Measurements from ENCODE around the gene SMARCA2. TPM values are rescaled to one million over a fixed set of nuclear protein-coding genes. Genes with fewer than 3 reads are reported as not detected.

The SMARCA2 gene
- total RNA-seq, 1 donor from 2014 or later = 147 TPM

DNA sequence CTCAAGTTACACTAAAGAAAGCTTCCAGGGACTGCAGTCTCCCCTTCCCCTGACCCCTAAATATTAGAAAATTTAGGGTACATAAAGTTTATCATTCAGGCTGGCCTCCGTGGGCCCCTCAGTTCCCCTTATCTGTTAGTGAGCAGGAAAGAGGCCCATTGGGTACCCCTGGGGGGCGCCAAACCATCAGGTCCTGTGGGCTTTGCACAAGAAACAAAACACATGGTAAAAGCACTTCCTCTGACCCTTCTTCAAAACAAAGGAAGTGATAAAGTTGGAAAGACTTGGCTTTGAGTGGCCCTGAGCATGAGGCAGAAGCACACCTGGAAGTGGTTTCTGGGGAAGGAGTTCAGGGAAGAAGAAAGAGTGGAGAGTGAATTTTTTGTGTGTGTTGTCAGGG lies 213.0 kb downstream of the SMARCA2 start:
- Histone ChIP-seq H3K4me3 (no peak overlapping the region), H3K4me1 (peaks cover 7% of the 10 kb centered on the region), H3K27ac (no peak overlapping the region), H3K27me3 (ENCODE audit: low read depth) (no peaks in the 10 kb centered on the region), H3K36me3 (no peaks in the 10 kb centered on the region), H3K9me3 (no peaks in the 10 kb centered on the region)
- intact Hi-C loops (cut with DNase I) = no loop called here
- ATAC-seq (peak; percentile 58 to 61), DNase-seq (peak; percentile 55)
- TF ChIP-seq, protein P1, sequence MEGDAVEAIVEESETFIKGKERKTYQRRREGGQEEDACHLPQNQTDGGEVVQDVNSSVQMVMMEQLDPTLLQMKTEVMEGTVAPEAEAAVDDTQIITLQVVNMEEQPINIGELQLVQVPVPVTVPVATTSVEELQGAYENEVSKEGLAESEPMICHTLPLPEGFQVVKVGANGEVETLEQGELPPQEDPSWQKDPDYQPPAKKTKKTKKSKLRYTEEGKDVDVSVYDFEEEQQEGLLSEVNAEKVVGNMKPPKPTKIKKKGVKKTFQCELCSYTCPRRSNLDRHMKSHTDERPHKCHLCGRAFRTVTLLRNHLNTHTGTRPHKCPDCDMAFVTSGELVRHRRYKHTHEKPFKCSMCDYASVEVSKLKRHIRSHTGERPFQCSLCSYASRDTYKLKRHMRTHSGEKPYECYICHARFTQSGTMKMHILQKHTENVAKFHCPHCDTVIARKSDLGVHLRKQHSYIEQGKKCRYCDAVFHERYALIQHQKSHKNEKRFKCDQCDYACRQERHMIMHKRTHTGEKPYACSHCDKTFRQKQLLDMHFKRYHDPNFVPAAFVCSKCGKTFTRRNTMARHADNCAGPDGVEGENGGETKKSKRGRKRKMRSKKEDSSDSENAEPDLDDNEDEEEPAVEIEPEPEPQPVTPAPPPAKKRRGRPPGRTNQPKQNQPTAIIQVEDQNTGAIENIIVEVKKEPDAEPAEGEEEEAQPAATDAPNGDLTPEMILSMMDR (IDR thresholded peaks at IDR 0.05) = peak; percentile 39

DNA sequence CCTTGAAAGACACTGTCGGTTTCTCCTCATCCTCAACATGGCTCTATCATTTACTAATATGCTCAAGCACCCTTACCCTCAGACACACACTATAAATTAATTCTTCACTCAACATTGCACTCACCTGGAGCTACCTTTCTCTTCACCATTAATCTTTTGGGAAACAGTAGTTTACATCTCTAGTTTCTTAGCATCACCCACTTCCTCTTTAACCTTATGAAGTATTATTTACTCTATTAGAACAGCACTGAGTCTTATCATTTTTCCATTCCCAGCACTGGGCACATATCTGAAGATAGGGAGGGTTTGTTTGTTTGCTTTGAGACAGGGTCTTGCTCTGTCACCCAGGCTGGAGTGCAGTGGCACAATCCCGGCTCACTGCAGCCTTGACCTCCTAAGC lies 213.5 kb downstream of the SMARCA2 start:
- DNase-seq = no peak
- Histone ChIP-seq H3K27me3 (ENCODE audit: low read depth) (no peaks in the 10 kb centered on the region), H3K4me1 (peaks cover 7% of the 10 kb centered on the region), H3K4me3 (no peak overlapping the region), H3K36me3 (no peaks in the 10 kb centered on the region), H3K27ac (no peak overlapping the region), H3K9me3 (no peaks in the 10 kb centered on the region)
- intact Hi-C loops (cut with DNase I) = no loop called here
- TF ChIP-seq, protein P1 (IDR thresholded peaks at IDR 0.05) = no peak
- peak in 1 of 2 donors; percentile 20 for ATAC-seq

DNA sequence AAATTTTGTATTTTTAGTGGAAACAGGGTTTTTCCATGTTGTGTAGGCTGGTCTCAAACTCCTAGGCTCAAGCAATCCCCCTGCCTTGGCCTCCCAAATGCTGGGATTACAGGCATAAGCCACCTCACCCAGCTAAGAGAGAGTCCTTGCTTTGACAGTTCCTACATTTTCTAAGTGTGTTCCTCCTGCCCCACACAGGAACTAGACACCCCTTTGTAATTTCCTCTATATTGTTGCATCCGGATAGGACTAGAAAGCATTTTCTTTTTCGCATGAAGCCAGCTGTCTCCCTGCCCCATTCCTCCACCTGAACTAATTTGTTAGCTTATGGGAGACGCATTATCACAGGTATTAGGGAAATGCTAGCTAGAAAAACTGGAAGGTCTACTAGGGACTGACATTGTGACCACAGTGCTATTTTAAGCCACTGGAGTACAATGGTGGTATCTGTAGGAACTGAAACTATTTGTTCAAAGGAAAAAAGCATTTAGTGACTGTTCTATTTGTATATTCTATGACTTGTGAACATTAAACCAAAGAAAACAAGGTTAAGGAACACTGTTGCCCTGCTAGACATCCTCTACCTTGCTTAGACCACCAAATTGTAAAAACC lies 214.1 kb downstream of the SMARCA2 start:
- no peaks in the 10 kb centered on the region for H3K9me3 ChIP-seq
- ATAC-seq = peak; percentile 51 to 62
- peak overlapping the region; percentile 25 for H3K27ac ChIP-seq
- DNase-seq = no peak
- intact Hi-C loops (cut with DNase I) = no loop called here
- H3K36me3 ChIP-seq = no peaks in the 10 kb centered on the region
- no peaks in the 10 kb centered on the region for H3K27me3 ChIP-seq (ENCODE audit: low read depth)
- TF ChIP-seq, protein P1 (IDR thresholded peaks at IDR 0.05) = no peak
- H3K4me1 ChIP-seq = peaks cover 7% of the 10 kb centered on the region
- no peak overlapping the region for H3K4me3 ChIP-seq

DNA sequence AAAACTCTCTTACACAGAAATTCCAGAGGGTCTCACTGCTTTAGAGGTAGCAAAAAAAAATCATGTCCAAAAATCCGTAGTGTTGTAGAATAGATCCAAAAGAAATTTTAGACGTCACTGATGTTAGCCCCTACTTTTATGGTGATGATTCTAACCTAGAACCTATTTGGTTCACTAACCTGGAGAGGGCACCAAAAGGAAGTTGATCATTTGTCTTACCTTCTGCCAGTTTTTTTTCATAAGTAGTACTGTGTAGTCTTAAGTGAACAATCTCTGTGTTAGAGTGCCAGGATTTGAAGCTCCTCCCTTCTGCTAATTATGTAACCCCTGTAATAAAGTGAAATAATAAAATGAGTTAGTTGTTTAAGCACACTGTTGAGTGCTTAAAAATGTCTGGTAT lies 215.2 kb downstream of the SMARCA2 start:
- DNase-seq (no peak), ATAC-seq (peak in 1 of 2 donors; percentile 35)
- Histone ChIP-seq H3K27ac (no peak overlapping the region), H3K4me3 (no peak overlapping the region), H3K4me1 (peaks cover 11% of the 10 kb centered on the region), H3K36me3 (no peaks in the 10 kb centered on the region), H3K9me3 (no peaks in the 10 kb centered on the region), H3K27me3 (ENCODE audit: low read depth) (no peaks in the 10 kb centered on the region)
- intact Hi-C loops (cut with DNase I) = no loop called here
- TF ChIP-seq, protein P1 (IDR thresholded peaks at IDR 0.05) = no peak

DNA sequence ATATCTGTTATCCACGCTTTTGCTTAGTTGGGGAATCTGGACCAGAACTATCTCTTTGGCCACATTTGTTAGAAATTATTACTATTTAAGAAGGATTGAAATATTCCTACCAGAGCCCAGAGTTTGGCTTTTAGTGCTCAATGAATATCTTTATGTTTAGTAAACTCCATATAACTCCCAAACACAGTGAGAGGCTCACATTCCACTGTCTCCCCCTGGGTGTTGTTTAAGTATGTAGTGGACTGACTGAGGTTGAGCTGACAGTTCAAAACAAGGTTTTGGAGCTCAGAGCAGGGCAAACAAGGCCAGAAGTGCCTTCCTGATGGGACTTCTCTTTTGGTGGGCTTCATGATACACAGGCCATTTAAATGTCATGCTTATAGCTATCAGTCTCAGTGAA lies 216.0 kb downstream of the SMARCA2 start:
- peaks cover 11% of the 10 kb centered on the region for H3K4me1 ChIP-seq
- H3K4me3 ChIP-seq = no peak overlapping the region
- intact Hi-C loops (cut with DNase I) = no loop called here
- DNase-seq (no peak), ATAC-seq (no peak)
- H3K27ac ChIP-seq = no peak overlapping the region
- no peaks in the 10 kb centered on the region for H3K9me3 ChIP-seq
- no peaks in the 10 kb centered on the region for H3K36me3 ChIP-seq
- TF ChIP-seq, protein P1 (IDR thresholded peaks at IDR 0.05) = no peak
- H3K27me3 ChIP-seq (ENCODE audit: low read depth) = no peaks in the 10 kb centered on the region

All from lower lobe of right lung (tissue), 2 donors.